HepG2 (cell line): ENCODE results near the gene CAMSAP3. TPM values are rescaled to one million over a fixed set of nuclear protein-coding genes. Genes with fewer than 3 reads are reported as not detected.

Experiments
- BCL6 ChIP-seq: IDR thresholded peaks from 2 replicates; pipeline ENCODE4 v1.6.1; 2016; ENCODE audit warnings: missing genetic modification reagents, missing compliant biosample characterization
- DNMT3B ChIP-seq: conservative IDR thresholded peaks from 2 replicates; pipeline ENCODE4 v1.6.1; 2016; ENCODE audit warnings: missing biosample characterization, control low read depth
- HOXA5 ChIP-seq: sonication (generic); formaldehyde crosslinking; IDR thresholded peaks from 2 replicates; pipeline ENCODE4 v1.4.0; 2020; ENCODE audit warnings: missing genetic modification reagents
- IKZF5 ChIP-seq: IDR thresholded peaks from 2 replicates; pipeline ENCODE4 v1.6.1; 2018; ENCODE audit warnings: missing genetic modification reagents, mild to moderate bottlenecking, missing compliant biosample characterization
- KAT8 ChIP-seq: IDR thresholded peaks from 2 replicates; pipeline ENCODE4 v1.6.1; 2016; ENCODE audit warnings: missing genetic modification reagents, missing compliant biosample characterization
- LCORL ChIP-seq, 2 experiments: fragments of 450-650 bp in 1 of 2; sonication (generic) in 1 of 2; formaldehyde crosslinking in 1 of 2; IDR thresholded peaks; 2 replicates each; pipeline versions ENCODE4 v1.5.0 to v1.6.1; 2017 to 2020; ENCODE audit warnings: antibody characterized with exemption in 1 of 2, missing genetic modification reagents in 1 of 2
- MXD3 ChIP-seq: IDR thresholded peaks from 2 replicates; pipeline ENCODE4 v1.6.1; 2016; ENCODE audit warnings: mild to moderate bottlenecking, missing biosample characterization, missing genetic modification reagents
- MYC ChIP-seq: sonication (generic); formaldehyde crosslinking; IDR thresholded peaks from 2 replicates; pipeline ENCODE4 v1.9.0; 2021; ENCODE audit warnings: missing genetic modification reagents, borderline replicate concordance
- PBX3 ChIP-seq: sonication (generic); formaldehyde crosslinking; IDR thresholded peaks from 2 replicates; pipeline ENCODE4 v1.8.1; 2023; ENCODE audit warnings: missing genetic modification reagents, inconsistent platforms, borderline replicate concordance
- SETDB1 ChIP-seq: sonication (generic); formaldehyde crosslinking; IDR thresholded peaks from 2 replicates; pipeline ENCODE4 v1.5.1; 2020; ENCODE audit warnings: missing genetic modification reagents, mild to moderate bottlenecking, borderline replicate concordance
- SOX6 ChIP-seq, 2 experiments: fragments of 450-650 bp in 1 of 2; sonication (generic) in 1 of 2; formaldehyde crosslinking in 1 of 2; IDR thresholded peaks; 2 replicates each; pipeline versions ENCODE4 v1.4.0 to v1.6.1; 2017 to 2020; ENCODE audit warnings: antibody characterized with exemption in 1 of 2, mild to moderate bottlenecking in 1 of 2, missing genetic modification reagents in 1 of 2
- SRY ChIP-seq: sonication (generic); formaldehyde crosslinking; IDR thresholded peaks from 2 replicates; pipeline ENCODE4 v1.8.0; 2022; ENCODE audit warnings: mild to moderate bottlenecking, missing genetic modification reagents
- TBX2 ChIP-seq: sonication (generic); formaldehyde crosslinking; IDR thresholded peaks from 2 replicates; pipeline ENCODE4 v1.5.0; 2020; ENCODE audit warnings: missing genetic modification reagents, mild to moderate bottlenecking, borderline replicate concordance
- ZNF24 ChIP-seq: fragments of 450-650 bp; IDR thresholded peaks from 2 replicates; pipeline ENCODE4 v1.6.1; 2017; ENCODE audit warnings: antibody characterized with exemption, mild to moderate bottlenecking
- ZNF343 ChIP-seq: sonication (generic); formaldehyde crosslinking; IDR thresholded peaks from 2 replicates; pipeline ENCODE4 v1.4.0; 2020; ENCODE audit warnings: mild to moderate bottlenecking, missing genetic modification reagents
- ZNF562 ChIP-seq: sonication (generic); formaldehyde crosslinking; IDR thresholded peaks from 2 replicates; pipeline ENCODE4 v1.8.0; 2022; ENCODE audit warnings: missing genetic modification reagents, borderline replicate concordance
- ZNF678 ChIP-seq: sonication (generic); formaldehyde crosslinking; IDR thresholded peaks from 2 replicates; pipeline ENCODE4 v1.4.0; 2020; ENCODE audit warnings: mild to moderate bottlenecking, missing genetic modification reagents
- polyA plus RNA-seq, 8 experiments: library from polyadenylated mRNA; depleted of rRNA in 3 of 8; stranded (reverse) in 7 of 8; unstranded in 1 of 8; fragments of >200 nt; fragmentation: Illumina TruSeq in 4 of 8; extraction: Trizol in 4 of 8; gene quantifications; 2 replicates each; pipeline versions ENCODE4 v1.2.1 to v1.2.3, GENCODE V29; 2011 to 2016; ENCODE audit warnings: low read depth in 4 of 8, missing spikeins in 1 of 8, mixed read lengths in 1 of 8; ENCODE audit not compliant: insufficient read depth in 1 of 8
- total RNA-seq, 5 experiments: library from RNA; depleted of rRNA; stranded (reverse); fragments of >200 nt; fragmentation: Illumina TruSeq; extraction: Trizol; gene quantifications; 2 replicates each; pipeline ENCODE4 v1.2.3, GENCODE V29; 2016; ENCODE audit warnings: low read depth in 1 of 5
- TF ChIP-seq, protein P1 (sequence below): sonication (generic); formaldehyde crosslinking; IDR thresholded peaks from 2 replicates; pipeline ENCODE4 v1.8.1; 2022; ENCODE audit warnings: mild to moderate bottlenecking, missing genetic modification reagents
- TF ChIP-seq, protein P2 (sequence below): IDR thresholded peaks from 2 replicates; pipeline ENCODE4 v1.4.0; 2020; ENCODE audit warnings: mild to moderate bottlenecking, missing genetic modification reagents
- TF ChIP-seq, protein P3 (sequence below): IDR thresholded peaks from 2 replicates; pipeline ENCODE4 v1.6.1; 2016; ENCODE audit warnings: missing compliant biosample characterization, missing genetic modification reagents, borderline replicate concordance

The CAMSAP3 gene
- total and polyA plus RNA-seq, 2 of the 13 experiments (the other 11 are each of a cell fraction or from before 2014, with no cell fraction given) = 10.8 to 11.8 TPM

DNA sequence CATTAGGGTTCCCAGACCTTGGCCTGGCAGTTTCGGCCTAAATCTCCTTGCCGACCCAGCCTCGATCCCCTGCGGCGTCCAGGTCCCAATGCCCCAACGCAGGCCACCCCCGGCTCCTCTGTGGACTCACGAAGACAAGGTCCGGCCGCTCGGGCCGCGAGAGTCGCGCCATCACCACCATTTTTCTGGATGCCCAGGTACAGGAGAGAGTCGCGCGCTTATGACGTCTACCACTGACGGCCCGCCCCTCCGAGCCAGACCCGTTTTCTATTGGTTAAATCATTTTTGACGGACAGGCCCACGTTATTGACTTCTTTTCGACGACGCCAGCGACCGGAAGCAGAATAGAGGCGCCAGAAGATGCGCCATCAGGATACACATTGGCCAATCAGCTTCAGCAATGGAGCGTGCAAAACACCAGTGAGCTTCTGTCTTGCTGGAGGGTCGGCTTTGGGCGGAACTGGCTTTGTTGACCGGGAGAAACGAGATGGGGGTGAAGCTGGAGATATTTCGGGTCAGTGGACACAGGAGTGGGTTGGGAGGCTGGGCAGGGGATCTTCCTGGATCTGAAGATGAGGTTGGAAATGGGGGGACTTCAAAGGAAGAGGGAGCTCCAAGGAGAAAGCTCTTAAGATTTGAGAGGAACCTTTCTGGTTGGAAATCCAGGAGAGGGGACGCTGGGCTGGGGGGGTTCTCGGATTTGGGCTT is 33.8 kb downstream of the CAMSAP3 start, which contains the start of the genes PET100 and XAB2 (continued):
- no peak for TF ChIP-seq ZNF24
- TF ChIP-seq, protein P1, sequence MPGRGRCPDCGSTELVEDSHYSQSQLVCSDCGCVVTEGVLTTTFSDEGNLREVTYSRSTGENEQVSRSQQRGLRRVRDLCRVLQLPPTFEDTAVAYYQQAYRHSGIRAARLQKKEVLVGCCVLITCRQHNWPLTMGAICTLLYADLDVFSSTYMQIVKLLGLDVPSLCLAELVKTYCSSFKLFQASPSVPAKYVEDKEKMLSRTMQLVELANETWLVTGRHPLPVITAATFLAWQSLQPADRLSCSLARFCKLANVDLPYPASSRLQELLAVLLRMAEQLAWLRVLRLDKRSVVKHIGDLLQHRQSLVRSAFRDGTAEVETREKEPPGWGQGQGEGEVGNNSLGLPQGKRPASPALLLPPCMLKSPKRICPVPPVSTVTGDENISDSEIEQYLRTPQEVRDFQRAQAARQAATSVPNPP (CRISPR knock-in tag) = no peak
- TF ChIP-seq, protein P2, sequence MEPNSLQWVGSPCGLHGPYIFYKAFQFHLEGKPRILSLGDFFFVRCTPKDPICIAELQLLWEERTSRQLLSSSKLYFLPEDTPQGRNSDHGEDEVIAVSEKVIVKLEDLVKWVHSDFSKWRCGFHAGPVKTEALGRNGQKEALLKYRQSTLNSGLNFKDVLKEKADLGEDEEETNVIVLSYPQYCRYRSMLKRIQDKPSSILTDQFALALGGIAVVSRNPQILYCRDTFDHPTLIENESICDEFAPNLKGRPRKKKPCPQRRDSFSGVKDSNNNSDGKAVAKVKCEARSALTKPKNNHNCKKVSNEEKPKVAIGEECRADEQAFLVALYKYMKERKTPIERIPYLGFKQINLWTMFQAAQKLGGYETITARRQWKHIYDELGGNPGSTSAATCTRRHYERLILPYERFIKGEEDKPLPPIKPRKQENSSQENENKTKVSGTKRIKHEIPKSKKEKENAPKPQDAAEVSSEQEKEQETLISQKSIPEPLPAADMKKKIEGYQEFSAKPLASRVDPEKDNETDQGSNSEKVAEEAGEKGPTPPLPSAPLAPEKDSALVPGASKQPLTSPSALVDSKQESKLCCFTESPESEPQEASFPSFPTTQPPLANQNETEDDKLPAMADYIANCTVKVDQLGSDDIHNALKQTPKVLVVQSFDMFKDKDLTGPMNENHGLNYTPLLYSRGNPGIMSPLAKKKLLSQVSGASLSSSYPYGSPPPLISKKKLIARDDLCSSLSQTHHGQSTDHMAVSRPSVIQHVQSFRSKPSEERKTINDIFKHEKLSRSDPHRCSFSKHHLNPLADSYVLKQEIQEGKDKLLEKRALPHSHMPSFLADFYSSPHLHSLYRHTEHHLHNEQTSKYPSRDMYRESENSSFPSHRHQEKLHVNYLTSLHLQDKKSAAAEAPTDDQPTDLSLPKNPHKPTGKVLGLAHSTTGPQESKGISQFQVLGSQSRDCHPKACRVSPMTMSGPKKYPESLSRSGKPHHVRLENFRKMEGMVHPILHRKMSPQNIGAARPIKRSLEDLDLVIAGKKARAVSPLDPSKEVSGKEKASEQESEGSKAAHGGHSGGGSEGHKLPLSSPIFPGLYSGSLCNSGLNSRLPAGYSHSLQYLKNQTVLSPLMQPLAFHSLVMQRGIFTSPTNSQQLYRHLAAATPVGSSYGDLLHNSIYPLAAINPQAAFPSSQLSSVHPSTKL (CRISPR knock-in tag) = no peak; the same call in none of the 2 replicates
- no peak for TF ChIP-seq SRY (CRISPR knock-in tag)
- TF ChIP-seq IKZF5 = peak; percentile 45; the same call in 1 of the 2 replicates
- 0 out of 2 replicates have a peak, but pooled peaks have one; percentile 35 for TF ChIP-seq MYC
- TF ChIP-seq KAT8 (CRISPR knock-in tag) = peak; percentile 99
- TF ChIP-seq ZNF562 = no peak
- peak; percentile 59 for TF ChIP-seq TBX2
- TF ChIP-seq LCORL (IDR thresholded peaks at IDR 0.05) = no peak
- TF ChIP-seq LCORL (CRISPR knock-in tag; IDR thresholded peaks at IDR 0.05) = peak; percentile 37; the same call in 1 of the 2 replicates
- no peak for TF ChIP-seq ZNF678 (CRISPR knock-in tag)
- no peak for TF ChIP-seq ZNF343 (CRISPR knock-in tag)
- TF ChIP-seq SOX6 (IDR thresholded peaks at IDR 0.05) = no peak
- TF ChIP-seq SOX6 (CRISPR knock-in tag; IDR thresholded peaks at IDR 0.05) = peak; percentile 65
- no peak for TF ChIP-seq DNMT3B (CRISPR knock-in tag)
- peak; percentile 98 for TF ChIP-seq PBX3
- TF ChIP-seq BCL6 = no peak
- TF ChIP-seq, protein P3, sequence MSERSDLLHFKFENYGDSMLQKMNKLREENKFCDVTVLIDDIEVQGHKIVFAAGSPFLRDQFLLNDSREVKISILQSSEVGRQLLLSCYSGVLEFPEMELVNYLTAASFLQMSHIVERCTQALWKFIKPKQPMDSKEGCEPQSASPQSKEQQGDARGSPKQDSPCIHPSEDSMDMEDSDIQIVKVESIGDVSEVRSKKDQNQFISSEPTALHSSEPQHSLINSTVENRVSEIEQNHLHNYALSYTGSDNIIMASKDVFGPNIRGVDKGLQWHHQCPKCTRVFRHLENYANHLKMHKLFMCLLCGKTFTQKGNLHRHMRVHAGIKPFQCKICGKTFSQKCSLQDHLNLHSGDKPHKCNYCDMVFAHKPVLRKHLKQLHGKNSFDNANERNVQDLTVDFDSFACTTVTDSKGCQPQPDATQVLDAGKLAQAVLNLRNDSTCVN (CRISPR knock-in tag) = peak; percentile 39; the same call in 1 of the 2 replicates
- TF ChIP-seq MXD3 (CRISPR knock-in tag) = peak; percentile 30; the same call in 1 of the 2 replicates
- TF ChIP-seq HOXA5 (CRISPR knock-in tag) = peak; percentile 36; the same call in 1 of the 2 replicates
- 0 out of 2 replicates have a peak, but pooled peaks have one; percentile 70 for TF ChIP-seq SETDB1 (CRISPR knock-in tag)
